NT2/D1 (cell line): ENCODE measurements around the gene NAALADL2.

ENCODE experiments used
- DNase-seq: peaks from one replicate; pipeline ENCODE4 v3.0.0-alpha.2; 2011; ENCODE audit warnings: low read depth, low spot score
- H3K27me3 ChIP-seq: 2 replicates; pipeline ENCODE4 v1.6.0; 2011; ENCODE audit warnings: mild to moderate bottlenecking; ENCODE audit not compliant: insufficient read length, insufficient read depth
- H3K36me3 ChIP-seq: 2 replicates; pipeline ENCODE4 v1.6.1; 2011; ENCODE audit warnings: mild to moderate bottlenecking, low read length, mixed read lengths; ENCODE audit not compliant: insufficient read depth, insufficient read length
- H3K4me1 ChIP-seq: 2 replicates; pipeline ENCODE4 v1.5.1; 2011; ENCODE audit not compliant: insufficient read depth, insufficient read length
- H3K4me3 ChIP-seq: 2 replicates; pipeline ENCODE4 v1.5.1; 2011; ENCODE audit warnings: low read depth; ENCODE audit not compliant: insufficient read length
- H3K9ac ChIP-seq: 2 replicates; pipeline ENCODE4 v1.6.0; 2011; ENCODE audit warnings: low read depth; ENCODE audit not compliant: insufficient read length
- H3K9me3 ChIP-seq: 2 replicates; pipeline ENCODE4 v1.5.1; 2011; ENCODE audit warnings: mild to moderate bottlenecking, low read length; ENCODE audit not compliant: insufficient read depth
- SUZ12 ChIP-seq: IDR thresholded peaks from 2 replicates; pipeline ENCODE4 v1.6.1; 2011; ENCODE audit not compliant: insufficient read length, insufficient read depth; ENCODE audit errors: extremely low read depth
- YY1 ChIP-seq: IDR thresholded peaks from 2 replicates; pipeline ENCODE4 v1.6.1; 2011; ENCODE audit not compliant: insufficient read length, insufficient read depth
- ZNF274 ChIP-seq: IDR thresholded peaks from 2 replicates; pipeline ENCODE4 v1.6.1; 2011; ENCODE audit warnings: mild to moderate bottlenecking, low read depth, low read length

The NAALADL2 gene

DNA sequence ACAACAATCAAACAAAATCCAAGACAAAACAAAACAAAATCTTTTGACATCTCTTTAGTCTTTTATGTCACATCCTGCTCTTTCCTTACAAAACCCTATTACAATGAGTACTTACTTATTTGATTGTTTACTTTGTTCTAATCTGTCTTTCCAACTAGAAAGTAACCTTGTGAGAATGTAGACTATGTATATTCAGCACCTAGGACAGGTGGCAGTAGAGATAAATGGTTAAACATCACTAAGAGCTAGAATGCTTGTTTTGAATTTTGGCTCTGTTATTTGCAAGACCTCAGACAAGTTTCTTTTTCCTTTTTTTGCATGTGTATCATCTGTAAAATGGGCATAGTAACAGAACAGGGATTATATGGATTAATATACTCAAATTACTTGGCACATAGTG lies 33.1 kb upstream of the NAALADL2 start:
- TF ChIP-seq ZNF274 (no peak), SUZ12 (no peak), YY1 (no peak)
- H3K36me3 ChIP-seq: no peaks in the 10 kb centered on the region
- H3K4me3 ChIP-seq: no peak overlapping the region
- no peaks in the 10 kb centered on the region for H3K9me3 ChIP-seq
- H3K9ac ChIP-seq: no peak overlapping the region
- DNase-seq: no peak
- no peaks in the 10 kb centered on the region for H3K27me3 ChIP-seq
- H3K4me1 ChIP-seq: no peaks in the 10 kb centered on the region

DNA sequence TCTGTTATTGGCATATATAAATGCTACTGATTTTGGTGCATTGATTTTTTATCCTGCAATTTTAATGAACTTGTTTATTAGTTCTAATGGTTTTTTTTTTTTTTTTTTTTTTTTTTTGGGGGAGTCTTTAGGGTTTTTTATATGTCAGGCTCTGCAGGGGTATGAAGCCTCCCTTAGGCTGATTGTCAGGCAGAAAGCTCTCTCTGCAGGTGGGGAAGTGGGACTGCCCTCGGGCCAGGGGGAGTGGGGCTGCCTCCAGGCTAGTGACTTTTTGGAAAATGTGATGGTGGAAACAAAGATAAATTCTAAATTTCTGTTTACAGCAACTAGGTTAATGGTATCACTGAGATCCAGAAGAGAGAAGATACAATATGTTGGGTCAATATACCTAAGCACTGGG lies 14.4 kb upstream of the NAALADL2 start:
- H3K9me3 ChIP-seq: no peaks in the 10 kb centered on the region
- H3K27me3 ChIP-seq: no peaks in the 10 kb centered on the region
- H3K9ac ChIP-seq: no peak overlapping the region
- no peaks in the 10 kb centered on the region for H3K4me1 ChIP-seq
- no peaks in the 10 kb centered on the region for H3K36me3 ChIP-seq
- H3K4me3 ChIP-seq: no peak overlapping the region
- DNase-seq: no peak
- no peak for TF ChIP-seq YY1

DNA sequence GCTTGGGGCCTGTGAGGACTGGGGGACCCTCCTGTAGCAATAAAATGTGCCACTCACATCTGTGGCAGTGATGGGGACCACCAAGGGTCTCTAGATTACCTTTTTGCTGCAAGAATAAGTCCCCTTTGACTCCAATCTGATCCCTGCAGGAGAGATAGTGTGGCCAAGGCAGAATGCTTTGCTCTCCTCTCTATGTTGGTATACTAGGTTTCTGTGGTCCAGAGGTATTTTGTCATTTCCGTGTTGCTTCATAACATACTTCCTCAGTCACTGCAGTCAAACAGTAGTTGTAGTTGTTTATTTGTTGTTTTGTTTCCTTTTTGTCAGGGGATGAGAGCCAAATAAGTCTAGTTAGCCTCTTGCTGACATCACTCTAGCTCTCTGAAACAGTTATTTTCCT lies 13.1 kb upstream of the NAALADL2 start:
- H3K27me3 ChIP-seq: no peaks in the 10 kb centered on the region
- H3K9me3 ChIP-seq: no peaks in the 10 kb centered on the region
- H3K4me1 ChIP-seq: no peaks in the 10 kb centered on the region
- DNase-seq: no peak
- no peak overlapping the region for H3K9ac ChIP-seq
- no peak overlapping the region for H3K4me3 ChIP-seq
- H3K36me3 ChIP-seq: no peaks in the 10 kb centered on the region
- TF ChIP-seq YY1: no peak
- no peak for TF ChIP-seq SUZ12
- no peak for TF ChIP-seq ZNF274

DNA sequence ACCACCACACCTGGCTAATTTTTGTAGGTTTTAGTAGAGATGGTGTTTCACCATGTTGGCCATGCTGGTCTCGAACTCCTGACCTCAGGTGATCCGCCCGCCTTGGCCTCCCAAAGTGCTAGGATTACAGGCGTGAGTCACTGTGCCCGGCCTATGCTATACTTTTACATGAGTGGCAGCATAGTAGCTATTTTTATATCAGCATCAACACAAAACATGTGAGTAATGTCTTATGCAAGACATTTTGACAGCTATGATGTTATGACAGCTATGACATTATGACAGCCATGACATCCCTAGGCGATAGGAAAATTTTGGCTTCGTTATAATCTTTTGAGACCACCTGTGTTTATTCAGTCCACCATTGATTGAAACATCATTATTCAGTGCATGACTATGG lies 4.1 kb upstream of the NAALADL2 start:
- Histone ChIP-seq H3K27me3 (no peaks in the 10 kb centered on the region), H3K4me1 (no peaks in the 10 kb centered on the region), H3K36me3 (no peaks in the 10 kb centered on the region), H3K4me3 (no peak overlapping the region), H3K9me3 (no peaks in the 10 kb centered on the region), H3K9ac (no peak overlapping the region)
- DNase-seq: no peak
- TF ChIP-seq SUZ12 (no peak), YY1 (no peak), ZNF274 (no peak)

DNA sequence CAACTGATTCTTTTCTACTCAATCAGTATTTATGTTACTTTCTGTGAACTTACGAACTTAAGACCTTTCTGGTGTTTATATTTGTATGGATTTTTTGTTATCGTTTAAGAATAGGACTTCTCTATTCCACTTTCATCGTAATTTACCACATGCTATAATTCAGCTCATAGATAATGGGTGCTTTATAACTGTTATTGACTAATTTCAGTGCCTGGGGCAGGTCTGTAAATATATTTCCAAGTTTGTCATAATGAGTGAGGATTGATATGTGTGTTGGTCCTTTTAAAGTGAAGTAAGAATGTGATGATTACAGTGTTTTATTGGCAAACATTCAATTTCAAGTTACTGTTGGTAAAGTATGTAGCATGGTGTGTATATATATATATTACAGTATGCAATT lies 1.8 kb upstream of the NAALADL2 start:
- Histone ChIP-seq H3K4me1 (no peaks in the 10 kb centered on the region), H3K27me3 (no peaks in the 10 kb centered on the region), H3K9me3 (no peaks in the 10 kb centered on the region), H3K36me3 (no peaks in the 10 kb centered on the region), H3K9ac (no peak overlapping the region), H3K4me3 (no peak overlapping the region)
- TF ChIP-seq SUZ12 (no peak), YY1 (no peak), ZNF274 (no peak)
- DNase-seq: no peak

DNA sequence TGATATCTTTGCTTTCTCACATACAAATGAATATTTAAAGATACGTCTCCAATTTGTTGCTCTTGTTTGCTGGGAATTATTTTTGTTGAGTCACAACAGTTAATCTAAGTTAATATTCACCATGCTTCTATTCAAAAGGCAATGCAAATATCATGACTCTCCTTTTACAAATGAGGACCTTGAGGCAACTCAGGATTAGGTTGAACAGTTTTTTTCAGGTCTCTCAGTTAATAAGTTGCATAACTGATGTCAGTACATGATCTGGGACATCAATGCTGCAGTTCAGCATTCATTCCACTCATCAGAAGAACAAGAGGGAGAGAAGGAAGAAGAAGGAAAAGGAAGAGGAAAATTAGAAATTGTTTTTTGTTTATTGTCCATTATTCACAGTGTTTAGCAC lies 781 bp upstream of the NAALADL2 start:
- H3K9me3 ChIP-seq: no peaks in the 10 kb centered on the region
- H3K4me1 ChIP-seq: no peaks in the 10 kb centered on the region
- no peaks in the 10 kb centered on the region for H3K36me3 ChIP-seq
- H3K9ac ChIP-seq: no peak overlapping the region
- DNase-seq: no peak
- no peak overlapping the region for H3K4me3 ChIP-seq
- TF ChIP-seq ZNF274: no peak
- no peaks in the 10 kb centered on the region for H3K27me3 ChIP-seq

DNA sequence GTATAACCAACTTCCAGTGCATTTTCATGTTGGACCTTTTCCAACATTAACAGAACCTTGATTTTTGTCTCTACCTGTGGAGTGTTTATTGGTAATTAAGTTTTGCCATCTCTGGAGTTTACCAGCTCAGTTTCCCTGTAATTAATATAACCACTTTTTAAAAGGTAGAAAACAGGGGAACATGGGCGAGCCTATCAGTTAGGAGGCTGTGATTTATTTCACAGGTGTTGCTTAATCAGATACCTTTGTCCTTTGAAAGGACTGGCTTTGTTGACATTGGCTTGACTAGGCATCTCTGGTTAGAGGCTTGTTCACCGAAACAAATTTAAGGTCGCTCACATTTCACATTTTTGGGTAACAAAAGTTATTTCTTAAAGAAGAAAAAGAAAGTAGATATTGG lies 622 bp downstream of the NAALADL2 start:
- H3K4me1 ChIP-seq: no peaks in the 10 kb centered on the region
- no peaks in the 10 kb centered on the region for H3K9me3 ChIP-seq
- H3K9ac ChIP-seq: no peak overlapping the region
- H3K4me3 ChIP-seq: no peak overlapping the region
- no peaks in the 10 kb centered on the region for H3K27me3 ChIP-seq
- no peaks in the 10 kb centered on the region for H3K36me3 ChIP-seq
- no peak for DNase-seq
- TF ChIP-seq ZNF274 (no peak), SUZ12 (no peak), YY1 (no peak)

DNA sequence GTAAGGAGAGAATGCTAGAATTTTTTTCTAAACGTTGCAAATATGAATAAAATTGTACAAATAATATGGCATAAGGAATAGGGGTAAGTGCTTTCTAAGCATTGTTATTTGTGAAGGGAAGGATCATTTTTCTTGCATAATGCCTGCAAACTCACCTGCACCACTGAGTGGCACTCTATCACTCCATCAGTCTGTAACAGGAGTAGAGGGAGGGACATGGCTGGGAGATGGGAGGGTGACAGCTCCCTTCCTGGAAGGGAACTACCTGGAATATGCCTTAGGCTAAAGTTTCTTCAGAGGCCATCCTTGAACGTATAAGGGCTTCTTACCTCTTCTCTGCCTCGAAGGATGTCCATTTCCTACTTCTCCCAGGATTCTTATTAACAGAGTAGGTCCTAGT lies 3.0 kb downstream of the NAALADL2 start:
- no peaks in the 10 kb centered on the region for H3K4me1 ChIP-seq
- no peak overlapping the region for H3K4me3 ChIP-seq
- peak; percentile 25 for DNase-seq
- no peaks in the 10 kb centered on the region for H3K27me3 ChIP-seq
- H3K36me3 ChIP-seq: no peaks in the 10 kb centered on the region
- H3K9ac ChIP-seq: no peak overlapping the region
- no peak for TF ChIP-seq SUZ12
- no peak for TF ChIP-seq YY1
- TF ChIP-seq ZNF274: no peak
- no peaks in the 10 kb centered on the region for H3K9me3 ChIP-seq
